ENCODE results near the gene LMX1B. TPM values are rescaled to one million over a fixed set of nuclear protein-coding genes. Genes with fewer than 3 reads are reported as not detected.

Gene LMX1B
- total RNA-seq, 6 donors from 2014 or later = 0.14 to 0.40 TPM; not detected in 4

- ATAC-seq (ENCODE audit: low FRiP score in 2 of 2) (no peak), DNase-seq (peak in 1 of 2 donors; percentile 62)
- Histone ChIP-seq H3K36me3 (no peaks in the 10 kb centered on the region), H3K27me3 (peaks cover 0 to 55% (median 17%) of the 10 kb centered on the region in 4 donors), H3K9me3 (no peaks in the 10 kb centered on the region), H3K4me3 (no peak overlapping the region), H3K4me1 (peaks cover 0 to 10% (median 4%) of the 10 kb centered on the region in 4 donors), H3K27ac (no peak overlapping the region)
- WGBS, 2 donors = 65 to 77% methylated on average over 8 to 18 of the region's 18 CpGs
- TF ChIP-seq EP300 (IDR thresholded peaks at IDR 0.05) (no peak), CTCF (IDR thresholded peaks at IDR 0.05) (no peak), POLR2A (IDR thresholded peaks at IDR 0.05) (no peak)
These were observed 59.0 kb downstream of the LMX1B start for GRCh38 chr9:126672634-126673284.

GRCh38 chr9:126673689-126674364 lies 60.1 kb downstream of the LMX1B start:
- Histone ChIP-seq H3K4me1 (peaks cover 0 to 10% (median 4%) of the 10 kb centered on the region in 4 donors), H3K36me3 (no peaks in the 10 kb centered on the region), H3K9me3 (no peaks in the 10 kb centered on the region), H3K27me3 (peaks cover 0 to 52% (median 17%) of the 10 kb centered on the region in 4 donors), H3K27ac (no peak overlapping the region), H3K4me3 (no peak overlapping the region)
- WGBS, 2 donors = 12 to 21% methylated on average over 5 to 13 of the region's 13 CpGs
- ATAC-seq (ENCODE audit: low FRiP score in 2 of 2) = no peak
- no peak for DNase-seq
- TF ChIP-seq EP300 (IDR thresholded peaks at IDR 0.05) (no peak), CTCF (IDR thresholded peaks at IDR 0.05) (no peak), POLR2AphosphoS5 (IDR thresholded peaks at IDR 0.05) (no peak), POLR2A (IDR thresholded peaks at IDR 0.05) (no peak)

- no peak overlapping the region for H3K27ac ChIP-seq
- H3K36me3 ChIP-seq = no peaks in the 10 kb centered on the region
- ATAC-seq (ENCODE audit: low FRiP score in 2 of 2) = no peak
- no peak overlapping the region for H3K4me3 ChIP-seq
- no peaks in the 10 kb centered on the region for H3K9me3 ChIP-seq
- TF ChIP-seq CTCF (IDR thresholded peaks at IDR 0.05) = no peak
- no peak for TF ChIP-seq POLR2A (IDR thresholded peaks at IDR 0.05)
- no peak for TF ChIP-seq POLR2AphosphoS5 (IDR thresholded peaks at IDR 0.05)
- no peak for TF ChIP-seq EP300 (IDR thresholded peaks at IDR 0.05)
- H3K4me1 ChIP-seq = peaks cover 0 to 10% (median 4%) of the 10 kb centered on the region in 4 donors
- 12 to 25% methylated on average over 8 to 11 of the region's 11 CpGs for WGBS, 2 donors
- no peak for DNase-seq
- peaks cover 0 to 51% (median 17%) of the 10 kb centered on the region in 4 donors for H3K27me3 ChIP-seq
These were observed 60.8 kb downstream of the LMX1B start for GRCh38 chr9:126674365-126675146.

GRCh38 chr9:126675147-126675467 lies 61.4 kb downstream of the LMX1B start:
- TF ChIP-seq EP300 (IDR thresholded peaks at IDR 0.05) (no peak), POLR2A (IDR thresholded peaks at IDR 0.05) (no peak)
- Histone ChIP-seq H3K4me1 (peaks cover 0 to 10% (median 4%) of the 10 kb centered on the region in 4 donors), H3K27ac (no peak overlapping the region), H3K9me3 (no peaks in the 10 kb centered on the region), H3K27me3 (peaks cover 0 to 49% (median 17%) of the 10 kb centered on the region in 4 donors), H3K4me3 (no peak overlapping the region), H3K36me3 (no peaks in the 10 kb centered on the region)
- DNase-seq (no peak), ATAC-seq (ENCODE audit: low FRiP score in 2 of 2) (no peak)
- 30 to 38% methylated on average over 8 of the region's 8 CpGs for WGBS, 2 donors

- Histone ChIP-seq H3K27me3 (peaks cover 0 to 45% (median 16%) of the 10 kb centered on the region in 4 donors), H3K4me3 (no peak overlapping the region), H3K4me1 (peaks cover 0 to 10% (median 4%) of the 10 kb centered on the region in 4 donors), H3K9me3 (no peaks in the 10 kb centered on the region), H3K27ac (no peak overlapping the region), H3K36me3 (no peaks in the 10 kb centered on the region)
- 12 to 16% methylated on average over 7 to 11 of the region's 11 CpGs for WGBS, 2 donors
- TF ChIP-seq POLR2AphosphoS5 (IDR thresholded peaks at IDR 0.05) = no peak
- TF ChIP-seq POLR2A (IDR thresholded peaks at IDR 0.05) = no peak
- TF ChIP-seq EP300 (IDR thresholded peaks at IDR 0.05) = no peak
- TF ChIP-seq CTCF (IDR thresholded peaks at IDR 0.05) = no peak
- no peak for ATAC-seq (ENCODE audit: low FRiP score in 2 of 2)
- no peak for DNase-seq
These were observed 62.5 kb downstream of the LMX1B start for GRCh38 chr9:126676102-126676684.

All from upper lobe of left lung (tissue), 6 donors.